ENCODE measurements around the gene DAPP1.

The DAPP1 gene

DNA sequence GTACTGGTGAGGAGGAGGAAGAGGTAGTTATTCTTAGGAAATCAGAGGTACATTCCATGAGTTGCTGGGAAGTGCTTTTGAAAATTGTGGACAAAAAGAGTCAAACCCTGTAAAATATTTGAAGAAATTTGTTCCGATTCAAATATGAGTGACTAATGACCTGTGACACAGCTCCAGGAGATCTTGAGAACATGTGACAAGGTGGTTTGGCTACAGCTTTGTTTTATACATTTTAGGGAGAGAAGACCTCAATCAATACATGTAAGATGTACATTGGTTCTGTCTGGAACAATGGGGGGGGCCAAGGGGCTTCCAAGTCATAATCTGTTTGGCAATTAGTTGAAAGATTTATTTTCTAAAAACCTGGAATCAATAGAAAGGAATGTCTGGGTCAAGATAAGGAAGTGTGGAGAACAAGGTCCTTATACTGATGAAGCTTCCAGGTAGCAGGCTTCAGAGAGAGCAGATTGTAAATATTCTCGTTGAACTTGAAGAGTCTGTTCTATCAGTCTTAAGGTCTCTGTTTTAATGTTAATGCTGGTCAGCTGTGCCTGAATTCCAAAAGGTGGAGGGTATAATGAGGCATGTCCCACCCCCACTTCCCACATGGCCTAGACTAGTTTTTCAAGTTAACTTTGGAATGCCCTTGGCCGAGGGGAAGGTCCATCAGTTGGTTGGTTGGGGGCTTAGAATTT, 15.5 kb upstream of the DAPP1 start:
- DNase-seq (ENCODE audit: low spot score) = no peak
- in situ Hi-C loops (cut with MboI; ENCODE audit: low sequenced_read_pairs, unreplicated experiment) = loop anchor here (10.0 to 25.0 kb wide), 2 partner anchors 236 to 689 kb away; partner anchors contain the start of gene TRMT10A
- TF ChIP-seq, protein P1, sequence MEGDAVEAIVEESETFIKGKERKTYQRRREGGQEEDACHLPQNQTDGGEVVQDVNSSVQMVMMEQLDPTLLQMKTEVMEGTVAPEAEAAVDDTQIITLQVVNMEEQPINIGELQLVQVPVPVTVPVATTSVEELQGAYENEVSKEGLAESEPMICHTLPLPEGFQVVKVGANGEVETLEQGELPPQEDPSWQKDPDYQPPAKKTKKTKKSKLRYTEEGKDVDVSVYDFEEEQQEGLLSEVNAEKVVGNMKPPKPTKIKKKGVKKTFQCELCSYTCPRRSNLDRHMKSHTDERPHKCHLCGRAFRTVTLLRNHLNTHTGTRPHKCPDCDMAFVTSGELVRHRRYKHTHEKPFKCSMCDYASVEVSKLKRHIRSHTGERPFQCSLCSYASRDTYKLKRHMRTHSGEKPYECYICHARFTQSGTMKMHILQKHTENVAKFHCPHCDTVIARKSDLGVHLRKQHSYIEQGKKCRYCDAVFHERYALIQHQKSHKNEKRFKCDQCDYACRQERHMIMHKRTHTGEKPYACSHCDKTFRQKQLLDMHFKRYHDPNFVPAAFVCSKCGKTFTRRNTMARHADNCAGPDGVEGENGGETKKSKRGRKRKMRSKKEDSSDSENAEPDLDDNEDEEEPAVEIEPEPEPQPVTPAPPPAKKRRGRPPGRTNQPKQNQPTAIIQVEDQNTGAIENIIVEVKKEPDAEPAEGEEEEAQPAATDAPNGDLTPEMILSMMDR (IDR thresholded peaks at IDR 0.05; ENCODE audit: borderline replicate concordance, control extremely low read depth, extremely low read depth, insufficient read depth, missing control alignments) = no peak

DNA sequence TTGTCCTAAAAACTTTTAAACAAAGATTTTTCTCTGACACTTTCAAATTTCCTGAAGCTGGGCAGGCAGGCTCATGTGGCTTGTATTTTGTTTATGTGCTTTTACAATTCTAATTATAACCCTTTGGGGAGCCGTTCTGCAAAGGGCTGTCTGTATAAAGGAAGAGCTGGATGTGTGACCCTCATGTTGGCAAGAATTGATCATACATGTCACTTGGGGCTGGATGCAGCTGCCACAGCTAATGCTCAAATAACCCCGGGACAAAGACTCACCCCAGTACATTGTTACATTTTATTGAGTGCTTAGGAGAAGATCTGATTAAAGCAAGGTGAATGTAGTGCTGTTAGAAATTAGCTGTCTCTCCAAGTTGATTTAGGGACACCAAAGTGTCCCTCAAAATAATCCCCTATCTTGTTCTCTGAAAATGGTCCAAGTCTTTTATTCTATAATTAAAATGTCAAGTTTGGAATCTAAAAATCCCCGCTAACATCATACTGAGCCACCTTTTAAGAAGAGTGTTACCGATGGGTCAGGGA, 13.0 kb upstream of the DAPP1 start:
- DNase-seq (ENCODE audit: low spot score) = no peak
- in situ Hi-C loops (cut with MboI; ENCODE audit: low sequenced_read_pairs, unreplicated experiment) = loop anchor here (10.0 to 25.0 kb wide), 2 partner anchors 239 to 691 kb away; partner anchors contain the start of gene TRMT10A
- TF ChIP-seq, protein P1 (IDR thresholded peaks at IDR 0.05; ENCODE audit: borderline replicate concordance, control extremely low read depth, extremely low read depth, insufficient read depth, missing control alignments) = no peak

DNA sequence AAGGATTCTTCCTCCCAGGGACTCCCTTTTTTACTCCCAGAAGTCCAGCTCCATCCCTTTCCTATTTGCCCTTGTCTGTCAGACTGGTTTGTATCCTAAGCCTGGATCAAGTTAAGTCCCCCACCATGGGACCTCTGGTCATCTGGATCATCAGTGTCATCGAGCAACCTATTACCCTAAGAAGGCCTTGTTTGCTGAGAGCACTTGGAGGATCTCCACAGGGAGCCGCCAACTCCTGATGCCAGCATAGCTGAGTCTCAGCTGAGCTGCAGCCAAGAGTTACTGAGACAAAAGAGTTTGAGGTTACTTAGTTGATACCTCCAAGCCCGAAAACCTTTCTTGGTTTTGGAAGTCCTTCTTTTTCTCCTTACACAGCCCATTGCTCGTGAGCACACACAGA, 10.1 kb upstream of the DAPP1 start:
- DNase-seq (ENCODE audit: low spot score) = no peak
- TF ChIP-seq, protein P1 (IDR thresholded peaks at IDR 0.05; ENCODE audit: borderline replicate concordance, control extremely low read depth, extremely low read depth, insufficient read depth, missing control alignments) = no peak
- in situ Hi-C loops (cut with MboI; ENCODE audit: low sequenced_read_pairs, unreplicated experiment) = loop anchor here (10.0 to 25.0 kb wide), 2 partner anchors 242 to 694 kb away; partner anchors contain the start of gene TRMT10A

DNA sequence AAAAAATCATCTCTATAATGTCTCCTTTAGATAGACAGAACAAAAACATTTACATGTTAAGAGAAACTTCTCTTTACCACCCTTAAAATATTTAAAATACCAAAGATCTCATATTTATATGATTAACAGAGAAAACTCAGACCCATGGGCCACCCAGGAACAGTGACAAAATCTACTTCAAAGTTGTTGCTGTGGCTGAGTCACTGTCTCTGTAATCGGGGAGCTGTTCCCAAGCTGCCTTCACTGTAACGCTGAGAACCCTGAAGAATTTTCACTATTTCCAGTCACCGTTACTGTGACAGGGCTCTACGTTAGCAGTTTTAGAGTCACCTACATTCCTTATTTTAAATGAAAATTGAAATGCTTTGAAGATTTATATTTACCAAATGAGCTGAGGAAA, 9.0 kb upstream of the DAPP1 start:
- no peak for DNase-seq (ENCODE audit: low spot score)
- TF ChIP-seq, protein P1 (IDR thresholded peaks at IDR 0.05; ENCODE audit: borderline replicate concordance, control extremely low read depth, extremely low read depth, insufficient read depth, missing control alignments) = no peak
- in situ Hi-C loops (cut with MboI; ENCODE audit: low sequenced_read_pairs, unreplicated experiment) = loop anchor here (10.0 to 25.0 kb wide), 2 partner anchors 243 to 695 kb away; partner anchors contain the start of gene TRMT10A

DNA sequence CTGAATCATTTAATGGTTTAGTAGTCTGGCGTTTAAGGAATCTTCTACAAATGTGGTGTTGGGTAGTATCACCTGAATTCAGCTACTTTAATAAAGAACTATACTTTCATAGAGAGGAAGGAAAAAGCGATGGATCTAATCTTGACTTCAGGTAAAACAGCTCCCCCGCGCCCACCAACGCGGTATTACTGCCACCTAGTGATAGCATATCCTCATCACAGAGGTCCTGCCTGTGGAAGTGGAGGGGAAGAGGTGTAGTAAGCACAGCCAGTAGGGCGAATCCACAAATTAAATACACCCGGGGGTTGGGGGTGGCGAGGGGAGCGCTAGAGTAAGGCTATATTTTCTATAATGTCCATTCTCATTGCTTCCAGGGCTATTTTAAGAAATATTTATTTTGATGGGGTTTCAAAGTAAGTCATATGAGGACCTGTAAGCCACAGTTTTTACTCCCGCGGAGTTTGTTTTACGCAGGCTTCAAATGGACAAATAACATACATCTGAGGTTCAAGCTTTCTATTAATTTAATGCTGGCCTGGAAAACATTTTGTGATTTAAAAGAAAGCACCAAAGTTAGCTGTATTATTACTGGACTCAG, 8.3 kb upstream of the DAPP1 start:
- TF ChIP-seq, protein P1 (IDR thresholded peaks at IDR 0.05; ENCODE audit: borderline replicate concordance, control extremely low read depth, extremely low read depth, insufficient read depth, missing control alignments) = peak; percentile 68
- DNase-seq (ENCODE audit: low spot score) = peak; percentile 59
- in situ Hi-C loops (cut with MboI; ENCODE audit: low sequenced_read_pairs, unreplicated experiment) = loop anchor here (10.0 to 25.0 kb wide), 2 partner anchors 244 to 696 kb away; partner anchors contain the start of gene TRMT10A

DNA sequence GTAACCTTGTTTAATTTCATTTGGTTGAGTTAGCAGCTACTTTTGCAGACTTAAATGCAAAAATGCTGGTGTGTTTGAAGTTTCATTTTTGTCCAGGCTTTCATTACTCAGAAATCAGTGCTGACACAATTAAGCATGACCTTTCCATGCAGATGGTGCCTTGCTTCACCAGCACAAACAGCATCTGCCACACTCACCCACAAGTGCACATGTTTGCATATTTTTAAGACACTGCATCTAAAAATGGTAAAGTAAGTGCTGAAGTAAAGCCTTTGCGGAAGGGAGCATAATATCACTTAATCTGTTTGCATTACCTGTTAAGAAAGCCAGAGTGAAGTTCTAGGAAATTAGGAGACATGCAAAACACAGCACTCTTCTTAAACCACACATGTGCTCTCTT, 7.3 kb upstream of the DAPP1 start:
- TF ChIP-seq, protein P1 (IDR thresholded peaks at IDR 0.05; ENCODE audit: borderline replicate concordance, control extremely low read depth, extremely low read depth, insufficient read depth, missing control alignments) = no peak
- in situ Hi-C loops (cut with MboI; ENCODE audit: low sequenced_read_pairs, unreplicated experiment) = loop anchor here (10.0 to 25.0 kb wide), 2 partner anchors 245 to 697 kb away; partner anchors contain the start of gene TRMT10A

More for the DNA sequence above, 7.3 kb upstream of the DAPP1 start:
- DNase-seq (ENCODE audit: low spot score) = no peak
